HUDEP-2 (cell line): ENCODE results near the gene SSX5.
"Not testable (repeated sequence)": the region's sequence is repeated elsewhere in the genome, so short reads cannot be mapped to it uniquely, and the experiment has no call there.

Source experiments
- DNase-seq, 76 experiments: peaks; one replicate each; lab custom pipeline; 2025; ENCODE audit not compliant: unreplicated experiment in 76 of 76; lab: John Stamatoyannopoulos, UW

The SSX5 gene, protein sequence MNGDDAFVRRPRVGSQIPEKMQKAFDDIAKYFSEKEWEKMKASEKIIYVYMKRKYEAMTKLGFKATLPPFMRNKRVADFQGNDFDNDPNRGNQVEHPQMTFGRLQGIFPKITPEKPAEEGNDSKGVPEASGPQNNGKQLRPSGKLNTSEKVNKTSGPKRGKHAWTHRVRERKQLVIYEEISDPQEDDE

DNA sequence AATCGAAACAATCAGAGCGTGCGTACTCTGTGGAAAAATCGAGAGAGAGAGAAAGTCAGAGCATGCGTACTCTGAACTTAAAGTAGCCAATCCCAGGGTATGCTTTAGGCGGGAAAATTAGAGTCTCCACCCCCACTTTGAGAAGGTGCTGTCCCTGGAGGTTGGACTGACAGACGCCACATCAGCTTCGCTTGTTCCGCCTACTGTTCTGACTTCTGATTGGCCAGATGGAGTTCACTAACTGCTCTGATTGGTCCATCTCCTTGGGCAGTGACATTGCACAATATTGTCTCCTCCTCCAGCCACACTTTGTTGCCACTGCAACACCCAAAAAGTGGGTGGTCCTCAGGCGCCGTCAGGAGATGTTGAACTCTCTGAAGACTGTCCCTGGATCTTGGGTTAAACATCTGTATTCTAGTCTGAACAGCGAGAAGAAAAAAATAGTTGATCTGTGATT, at the start of gene SSX5:
Gene SSX5, minus strand, starts transcription at position 51 of the 457 bp plus-strand sequence. CDS start 1,437 bp downstream, outside the sequence.
- no peak for DNase-seq

DNA sequence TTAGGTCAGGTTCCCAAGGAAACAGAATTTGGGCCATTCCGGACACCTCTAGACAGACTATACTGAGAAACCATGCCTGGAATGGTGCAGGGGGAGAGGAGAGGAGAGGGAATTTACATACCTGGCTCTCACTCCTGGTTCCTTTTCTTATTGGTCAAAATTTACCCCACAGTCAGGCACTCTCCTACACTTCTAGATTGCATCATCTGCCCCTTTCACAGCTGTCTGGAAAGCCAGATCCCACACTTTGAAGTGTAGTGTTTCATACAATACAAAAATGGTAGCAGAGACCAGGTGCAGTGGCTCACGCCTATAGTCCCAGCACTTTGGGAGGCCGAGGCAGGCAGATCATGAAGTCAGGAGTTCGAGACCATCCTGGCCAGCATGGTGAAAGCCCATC, 27.6 kb upstream of the SSX5 start:
- not testable (repeated sequence) for DNase-seq

DNA sequence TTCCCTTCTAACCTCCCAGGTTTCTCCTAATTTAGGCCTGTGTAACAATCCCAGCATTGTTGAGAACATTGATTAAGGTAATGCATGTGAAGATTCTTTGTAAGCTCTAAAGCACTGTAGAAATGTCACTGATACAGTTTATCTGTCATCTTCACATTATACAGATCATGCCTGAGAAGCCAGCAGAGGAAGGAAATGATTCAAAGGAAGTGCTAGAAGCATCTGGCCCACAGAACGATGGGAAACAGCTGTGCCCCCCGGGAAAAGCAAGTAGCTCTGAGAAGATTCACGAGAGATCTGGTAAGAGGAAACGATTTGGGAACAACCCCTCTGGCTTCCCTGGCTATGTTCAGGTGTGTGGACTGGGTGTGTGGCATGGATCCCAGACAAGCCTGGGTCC, 17.7 kb upstream of the SSX5 start:
- DNase-seq, result not testable (repeated sequence)

DNA sequence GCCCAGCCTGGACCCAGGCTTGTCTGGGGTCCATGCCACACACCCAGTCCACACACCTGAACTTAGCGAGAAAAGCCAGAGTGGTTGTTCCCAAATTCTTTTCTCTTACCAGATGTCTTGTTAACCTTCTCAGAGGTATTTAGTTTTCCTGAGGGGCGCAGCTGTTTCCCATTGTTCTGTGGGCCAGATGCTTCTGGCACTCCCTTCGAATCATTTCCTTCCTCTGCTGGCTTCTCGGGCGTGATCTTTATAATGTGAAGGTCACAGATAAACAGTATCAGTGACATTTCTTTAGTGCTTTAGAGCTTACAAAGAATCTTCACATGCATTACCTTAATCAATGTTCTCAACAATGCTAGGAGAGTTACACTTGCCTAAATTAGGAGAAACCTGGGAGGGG, 6.6 kb downstream of the SSX5 start:
- DNase-seq, result not testable (repeated sequence)

DNA sequence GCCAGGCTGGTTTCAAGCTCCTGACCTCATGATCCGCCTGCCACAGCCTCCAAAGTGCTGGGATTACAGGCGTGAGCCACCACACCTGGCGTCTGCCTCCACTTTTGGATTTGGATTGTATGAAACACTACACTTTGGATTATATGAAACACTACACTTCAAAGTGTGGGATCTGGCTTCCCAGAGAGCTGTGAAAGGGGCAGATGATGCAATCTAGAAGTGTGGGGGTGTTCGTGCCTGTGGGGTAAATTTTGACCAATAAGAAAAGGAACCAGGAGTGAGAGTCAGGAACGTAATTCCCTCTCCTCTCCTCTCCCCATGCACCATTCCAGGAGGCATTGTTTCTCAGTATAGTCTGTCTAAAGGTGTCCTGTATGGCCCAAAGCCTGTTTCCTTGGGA, 14.7 kb downstream of the SSX5 start:
- not testable (repeated sequence) for DNase-seq

DNA sequence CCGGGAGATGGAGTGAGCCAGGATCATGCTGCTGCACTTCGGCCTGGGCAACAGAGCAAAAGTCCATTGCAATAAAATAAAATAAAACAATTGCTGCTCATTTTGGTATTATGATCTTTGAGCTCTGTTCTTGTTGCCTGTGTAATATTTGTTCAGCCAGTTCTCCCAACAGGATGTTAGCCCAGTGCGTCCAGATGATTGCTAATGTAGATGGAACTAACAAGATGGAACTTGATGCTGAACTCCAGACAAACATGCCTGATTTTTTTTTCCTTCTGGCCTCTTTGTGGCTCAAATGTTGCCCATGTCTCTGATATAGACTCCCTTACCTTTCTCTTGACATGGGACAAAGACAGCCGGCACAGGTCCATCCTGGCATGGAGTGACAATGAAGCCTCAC, 15.8 kb downstream of the SSX5 start:
- no peak for DNase-seq

DNA sequence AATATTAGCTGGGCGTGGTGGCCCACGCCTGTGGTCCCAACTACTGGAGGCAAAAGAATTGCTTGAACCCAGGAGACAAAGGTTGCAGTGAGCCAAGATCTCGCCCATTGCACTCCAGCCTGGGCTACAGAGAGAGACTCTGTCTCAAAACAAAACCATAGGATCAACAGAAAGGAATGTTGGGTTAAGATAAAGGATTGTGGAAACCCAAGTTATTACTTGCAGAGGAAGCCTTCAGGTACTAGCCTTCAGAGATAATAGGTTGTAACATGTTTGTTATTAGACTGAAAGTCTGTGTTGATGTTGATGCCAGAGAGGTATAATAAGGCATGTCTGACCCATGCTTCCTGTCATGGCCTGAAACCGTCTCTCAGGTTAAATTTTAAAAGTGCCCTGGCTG, 16.9 kb downstream of the SSX5 start:
- DNase-seq, result no peak

DNA sequence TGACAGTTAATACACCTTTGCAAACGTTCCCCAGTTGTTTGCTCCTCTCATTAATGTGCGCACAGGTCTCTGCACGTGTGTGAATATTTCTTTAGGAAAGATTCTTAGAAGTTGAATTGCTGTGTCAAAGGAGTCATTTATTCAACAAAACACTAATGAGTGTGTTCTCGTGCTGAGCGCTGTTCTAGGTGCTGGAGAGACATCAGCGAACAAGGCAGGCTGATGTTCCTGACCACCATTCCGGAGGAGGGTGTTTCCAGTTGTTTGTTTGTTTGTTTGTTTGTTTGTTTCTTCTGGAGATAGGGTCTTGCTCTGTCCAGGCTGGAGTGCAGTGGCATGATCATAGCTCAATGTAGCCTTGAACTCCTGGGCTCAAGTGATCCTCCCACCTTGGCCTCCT, 30.3 kb downstream of the SSX5 start:
- not testable (repeated sequence) for DNase-seq

DNA sequence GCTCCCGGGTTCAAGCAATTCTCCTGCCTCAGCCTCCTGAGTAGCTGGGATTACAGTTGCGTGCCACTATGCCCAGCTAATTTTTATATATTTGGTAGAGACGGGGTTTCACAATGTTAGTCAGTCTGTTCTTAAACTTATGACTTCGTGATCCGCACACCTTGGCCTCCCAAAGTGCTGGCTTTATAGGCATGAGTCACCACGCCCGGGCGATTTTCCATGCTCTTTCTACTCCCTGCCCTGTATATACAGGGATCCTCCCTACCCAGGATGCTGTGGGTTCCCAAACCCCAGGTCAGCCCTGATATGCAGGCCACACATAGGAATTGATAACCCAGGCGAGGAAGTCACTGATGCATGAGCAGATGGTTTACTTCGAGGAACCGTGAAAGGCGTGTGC, 31.4 kb downstream of the SSX5 start:
- no peak for DNase-seq

DNA sequence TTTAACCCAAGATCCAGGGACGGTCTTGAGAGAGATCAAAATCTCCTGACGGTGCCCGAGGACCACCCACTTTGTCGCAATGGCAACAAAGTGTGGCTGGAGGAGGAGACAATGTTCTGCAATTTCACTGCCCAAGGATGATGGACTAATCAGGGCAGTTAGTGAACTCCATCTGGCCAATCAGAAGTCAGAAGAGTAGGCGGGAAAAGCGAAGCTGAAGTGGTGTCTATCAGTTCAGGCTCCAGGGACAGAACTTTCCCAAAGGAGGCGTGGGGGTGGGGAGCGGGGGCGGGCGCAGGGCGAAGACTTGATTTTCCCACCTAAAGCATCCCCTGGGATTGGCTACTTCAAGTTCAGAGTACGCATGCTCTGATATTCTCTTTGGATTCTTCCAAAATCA, 40.6 kb downstream of the SSX5 start:
- no peak for DNase-seq

DNA sequence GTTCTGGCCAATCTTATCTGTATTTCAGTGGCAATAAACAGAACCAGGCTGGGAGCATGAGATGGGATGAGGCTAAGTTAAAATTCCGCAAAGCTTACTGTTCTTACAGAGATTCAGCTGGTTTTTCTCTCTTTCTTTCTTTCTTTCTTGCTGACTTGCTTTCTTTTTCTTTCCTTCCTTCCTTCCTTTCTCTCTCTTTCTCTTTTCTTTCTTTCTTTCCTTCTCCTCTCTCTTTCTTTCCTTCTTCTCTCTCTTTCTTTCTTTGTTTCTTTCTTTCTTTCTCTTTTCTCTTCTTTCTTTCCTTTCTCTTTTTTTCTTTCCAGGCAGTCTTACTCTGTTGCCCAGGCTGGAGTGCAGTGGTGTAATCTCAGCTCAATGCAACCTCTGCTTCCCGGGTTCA, 41.8 kb downstream of the SSX5 start:
- DNase-seq, result no peak

DNA sequence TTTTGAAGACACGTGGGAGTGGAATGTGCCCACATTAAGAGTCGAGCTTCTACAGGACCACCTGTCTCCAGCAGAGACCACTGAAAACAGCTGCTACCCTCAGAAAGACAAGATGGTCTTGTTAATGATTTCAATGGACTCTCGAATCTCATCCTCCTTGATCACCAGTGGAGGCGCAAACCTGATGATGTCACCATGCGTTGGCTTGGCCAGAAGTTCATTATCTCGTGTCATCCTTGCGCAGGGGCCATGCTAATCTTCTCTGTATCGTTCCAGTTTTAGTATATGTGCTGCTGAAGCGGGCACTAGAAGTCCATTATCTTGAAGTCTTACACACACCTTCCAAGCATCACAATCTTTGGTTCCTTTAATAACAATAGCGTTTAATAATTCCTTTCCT, 42.8 kb downstream of the SSX5 start:
- no peak for DNase-seq

DNA sequence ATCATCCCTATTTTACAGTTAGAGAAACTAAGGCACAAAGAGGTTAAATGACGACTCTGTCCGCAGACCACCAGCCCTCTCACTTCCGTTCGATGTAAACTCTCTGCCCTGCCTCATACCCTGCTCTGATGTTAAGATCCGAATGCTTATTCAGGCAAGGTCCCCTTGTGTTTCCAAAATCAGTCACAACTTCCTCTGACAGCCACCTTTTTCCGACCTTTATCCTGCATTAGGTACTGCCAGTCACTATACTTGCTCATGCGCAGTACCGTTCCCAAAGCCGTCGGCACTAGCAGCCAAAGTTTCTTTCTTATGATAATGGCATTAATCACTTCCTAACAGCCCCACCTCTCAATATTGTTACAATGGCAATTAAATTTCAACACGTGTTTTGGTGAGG, 53.9 kb downstream of the SSX5 start:
- DNase-seq, result not testable (repeated sequence)

DNA sequence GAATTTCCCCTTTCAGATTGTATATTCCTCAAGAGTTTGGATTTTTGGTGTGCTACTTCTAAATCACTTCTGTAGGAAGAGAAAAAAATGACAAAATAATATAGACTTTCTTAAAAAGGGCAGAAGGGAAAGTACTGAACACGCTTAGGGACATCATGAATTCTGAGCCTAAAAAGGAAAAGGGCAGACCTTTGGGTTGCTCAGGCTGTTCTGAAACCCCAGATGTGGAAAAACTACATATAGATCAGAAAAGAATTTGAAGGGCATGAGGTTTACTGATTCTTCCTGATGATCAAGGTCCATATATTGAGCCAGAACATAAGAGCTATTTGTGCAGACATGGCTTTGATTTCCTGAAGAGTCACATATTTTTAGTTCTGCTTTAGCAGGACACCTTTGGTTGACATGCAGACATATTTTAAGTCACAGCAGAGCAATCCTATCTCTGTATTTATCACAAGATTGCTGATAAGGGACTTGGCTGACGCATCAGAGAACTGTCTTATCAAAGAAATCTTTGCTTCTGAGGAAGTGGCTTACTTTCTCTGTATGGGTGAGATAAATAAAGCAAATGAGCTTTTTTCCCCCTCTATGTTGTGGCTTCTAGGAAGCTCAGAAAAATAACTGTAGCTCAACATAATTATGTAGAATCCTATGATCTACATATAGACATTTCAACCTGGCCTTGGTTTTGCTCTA, 54.6 kb downstream of the SSX5 start:
- DNase-seq, result not testable (repeated sequence)

DNA sequence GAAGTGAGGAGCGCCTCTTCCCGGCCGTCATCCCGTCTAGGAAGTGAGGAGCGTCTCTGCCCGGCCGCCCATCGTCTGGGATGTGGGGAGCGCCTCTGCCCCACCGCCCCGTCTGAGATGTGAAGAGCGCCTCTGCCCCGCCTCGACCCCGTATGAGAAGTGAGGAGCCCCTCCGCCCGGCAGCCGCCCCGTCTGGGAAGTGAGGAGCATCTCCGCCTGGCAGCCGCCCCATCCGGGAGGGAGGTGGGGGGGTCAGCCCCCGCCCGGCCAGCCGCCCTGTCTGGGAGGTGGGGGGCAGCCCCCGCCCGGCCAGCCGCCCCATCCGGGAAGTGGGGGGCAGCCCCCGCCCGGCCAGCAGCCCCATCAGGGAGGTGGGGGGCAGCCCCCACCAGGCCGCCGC, 57.5 kb downstream of the SSX5 start:
- not testable (repeated sequence) for DNase-seq
